GM21526 (cell line): ENCODE data around the gene TUBGCP5.

ENCODE experiments used
- ATAC-seq: cut with Tn5 transposase; IDR thresholded peaks from one replicate; pipeline ENCODE4 v1.9.1; 2021; ENCODE audit warnings: moderate library complexity; ENCODE audit not compliant: unreplicated experiment, low FRiP score

Gene TUBGCP5

DNA sequence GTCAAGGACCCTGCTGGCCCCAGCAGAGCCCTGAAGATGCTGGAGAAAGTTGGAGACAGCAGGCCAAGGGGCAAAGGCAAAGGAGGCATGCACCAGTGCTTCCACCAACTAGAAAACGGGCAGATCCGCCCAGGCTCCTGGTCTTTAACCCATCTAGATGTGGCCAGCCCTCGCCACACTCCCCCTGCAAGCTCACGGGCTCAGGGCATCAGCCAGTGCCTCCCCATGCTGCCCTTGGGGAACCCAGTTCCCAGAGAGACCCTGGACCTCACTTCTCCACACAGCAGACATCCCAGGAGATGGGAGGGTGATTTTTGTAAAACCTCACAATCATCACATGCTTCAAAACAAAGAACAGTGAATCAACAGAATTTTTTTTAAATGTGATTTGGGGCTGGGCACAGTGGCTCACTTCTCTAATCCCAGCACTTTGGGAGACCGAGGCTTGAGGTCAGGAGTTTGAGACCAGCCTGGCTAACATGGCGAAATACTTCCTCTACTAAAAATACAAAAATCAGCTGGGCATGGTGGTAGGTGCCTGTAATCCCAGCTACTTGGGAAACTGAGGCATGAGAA lies 83.7 kb downstream of the TUBGCP5 start:
- ATAC-seq: no peak

DNA sequence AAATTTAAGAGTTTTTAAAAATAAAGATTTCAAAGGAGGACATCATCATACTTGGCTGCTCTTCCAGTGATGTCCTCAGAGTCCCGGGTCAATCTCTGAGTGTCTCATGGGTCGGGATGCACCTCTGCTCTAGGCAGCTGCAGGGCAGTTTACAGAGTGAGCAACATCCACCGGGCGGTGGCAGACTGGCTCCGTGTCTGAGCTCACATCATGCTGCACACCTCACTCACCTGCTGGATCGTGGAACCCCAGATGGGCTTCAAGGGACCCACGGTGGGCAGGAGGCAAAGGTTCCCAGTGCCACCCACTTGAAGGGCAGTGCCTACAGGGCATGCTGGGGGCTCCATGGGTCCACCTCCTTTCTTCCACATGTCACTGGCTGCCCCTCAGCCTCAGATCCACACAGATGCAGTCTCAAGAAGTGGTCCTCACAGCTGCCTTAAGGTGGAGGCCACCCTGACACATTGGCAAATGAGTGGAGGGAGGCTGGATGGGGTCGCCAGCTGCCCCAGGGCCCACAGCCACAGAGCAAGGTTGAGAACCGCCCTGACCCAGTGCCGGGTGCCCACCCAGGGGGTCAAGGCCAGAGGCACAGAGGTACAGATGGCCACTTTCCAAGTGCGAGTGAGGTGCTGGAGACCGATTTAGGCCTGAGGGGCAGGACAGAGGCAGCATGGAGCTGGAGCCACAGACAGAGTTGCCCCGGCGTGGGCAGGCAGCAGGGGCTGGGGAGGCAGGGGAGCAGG lies 84.4 kb downstream of the TUBGCP5 start:
- no peak for ATAC-seq

DNA sequence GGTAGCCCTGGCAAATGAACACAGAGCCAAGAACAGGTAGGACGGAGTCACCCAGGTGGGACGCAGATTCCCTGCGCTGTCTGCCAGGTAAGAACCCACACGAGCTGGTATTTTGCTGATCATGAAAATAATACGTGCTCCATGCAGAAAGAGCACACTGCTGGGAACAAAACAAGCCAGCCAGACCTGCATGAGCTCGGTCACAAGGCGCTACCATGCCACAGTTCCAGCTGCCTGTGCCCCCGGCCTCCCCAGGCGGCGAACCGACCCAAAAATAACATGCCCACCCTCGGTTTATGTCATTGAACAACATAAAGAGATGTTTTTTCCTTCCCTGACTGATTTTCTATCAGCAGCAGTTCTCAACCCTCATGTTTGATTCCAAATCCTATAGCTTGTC lies 85.0 kb downstream of the TUBGCP5 start:
- ATAC-seq: no peak

DNA sequence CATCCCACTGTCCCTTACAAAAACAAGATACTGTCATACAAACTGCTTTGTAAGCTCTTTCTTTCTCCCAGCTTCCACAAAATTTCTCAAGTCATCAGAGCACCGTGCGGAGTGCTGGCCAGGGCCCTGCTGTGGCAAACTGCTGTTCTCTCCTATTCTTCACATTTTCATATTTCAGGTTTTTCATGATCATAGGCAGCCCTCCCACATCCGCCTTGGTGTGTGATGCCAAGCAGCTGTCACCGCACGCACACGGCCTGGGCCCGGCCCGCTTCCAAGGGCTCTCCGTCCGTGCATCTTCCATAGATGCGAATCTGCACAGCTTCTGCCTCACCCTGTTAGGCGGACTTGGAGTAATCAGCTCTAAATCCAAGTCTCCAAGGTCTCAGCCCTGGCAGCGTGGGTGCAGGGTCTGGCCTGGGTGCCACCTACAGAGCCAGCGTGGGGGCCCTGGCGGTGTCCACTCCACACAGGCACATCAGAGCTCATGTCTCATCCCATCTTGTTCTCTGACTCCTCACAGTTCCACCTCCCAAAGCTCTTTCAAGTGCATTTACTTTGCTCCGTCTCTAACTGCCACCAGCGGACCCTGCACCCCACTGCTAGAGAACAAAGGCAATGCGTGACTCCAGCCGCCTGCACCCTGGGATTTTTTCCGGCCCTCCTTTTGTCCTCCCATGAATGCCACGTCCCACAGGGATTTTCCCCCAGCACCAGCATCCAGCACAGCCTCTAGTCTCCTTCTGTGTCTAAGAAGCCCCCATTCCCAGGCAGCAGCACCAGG lies 86.4 kb downstream of the TUBGCP5 start:
- ATAC-seq: no peak

DNA sequence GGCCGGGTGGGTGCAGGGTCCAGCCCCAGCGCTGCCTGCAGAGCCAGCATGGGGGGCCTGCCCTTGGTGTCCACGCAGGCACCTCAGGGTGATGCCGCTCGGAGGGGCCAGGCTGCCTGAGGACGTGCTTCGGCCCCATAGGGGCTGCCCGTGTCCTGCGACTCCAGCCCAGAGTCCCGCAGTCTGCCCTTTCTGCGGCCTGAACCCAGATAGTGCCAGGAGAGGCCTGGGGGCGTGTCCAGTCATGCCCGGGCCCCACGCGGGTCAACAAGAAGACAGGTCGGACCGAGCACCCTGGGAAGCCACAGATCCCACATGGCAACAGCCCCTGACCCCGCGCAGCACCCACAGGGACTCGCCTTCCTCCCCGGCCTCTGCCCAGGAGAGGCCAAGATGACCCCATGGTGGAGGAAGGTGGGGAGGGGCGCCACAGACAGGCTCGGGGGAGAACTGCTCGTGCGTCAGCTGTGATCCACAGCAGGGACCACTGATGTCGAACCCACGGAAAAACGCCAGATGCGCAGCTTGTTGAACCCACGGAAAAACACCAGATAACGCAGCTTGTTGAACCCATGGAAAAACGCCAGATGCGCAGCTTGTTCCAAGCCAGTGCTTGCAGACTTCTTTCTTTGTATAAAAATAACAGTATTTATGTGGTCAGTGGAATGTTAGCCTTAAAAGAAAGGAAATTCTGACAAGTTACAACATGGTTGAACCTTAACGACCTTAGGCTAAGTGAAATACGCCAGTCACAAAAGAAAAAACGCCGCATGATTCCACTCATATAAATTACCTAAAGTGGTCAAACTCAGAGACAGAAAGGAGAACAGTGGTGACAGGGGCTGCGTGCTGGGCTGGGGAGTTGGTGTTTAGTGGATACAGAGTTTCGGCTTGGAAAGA lies 87.7 kb downstream of the TUBGCP5 start:
- ATAC-seq: no peak

DNA sequence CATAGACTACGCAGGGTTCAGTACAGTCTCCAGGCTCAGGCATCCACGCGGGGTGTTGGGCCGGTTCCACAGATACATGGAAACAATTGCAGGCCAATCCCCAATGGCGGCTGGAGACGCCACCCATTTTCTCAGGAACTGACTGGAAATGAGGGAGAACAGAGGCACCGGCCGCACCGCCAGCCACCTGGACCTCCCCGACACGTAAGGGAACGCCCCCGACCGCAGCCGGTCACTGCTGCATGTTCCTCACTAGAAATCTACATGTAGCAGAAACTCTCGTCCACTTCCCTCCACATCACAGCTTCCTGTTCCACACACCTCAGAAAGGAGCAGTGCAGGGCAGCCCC lies 88.4 kb downstream of the TUBGCP5 start:
- no peak for ATAC-seq

DNA sequence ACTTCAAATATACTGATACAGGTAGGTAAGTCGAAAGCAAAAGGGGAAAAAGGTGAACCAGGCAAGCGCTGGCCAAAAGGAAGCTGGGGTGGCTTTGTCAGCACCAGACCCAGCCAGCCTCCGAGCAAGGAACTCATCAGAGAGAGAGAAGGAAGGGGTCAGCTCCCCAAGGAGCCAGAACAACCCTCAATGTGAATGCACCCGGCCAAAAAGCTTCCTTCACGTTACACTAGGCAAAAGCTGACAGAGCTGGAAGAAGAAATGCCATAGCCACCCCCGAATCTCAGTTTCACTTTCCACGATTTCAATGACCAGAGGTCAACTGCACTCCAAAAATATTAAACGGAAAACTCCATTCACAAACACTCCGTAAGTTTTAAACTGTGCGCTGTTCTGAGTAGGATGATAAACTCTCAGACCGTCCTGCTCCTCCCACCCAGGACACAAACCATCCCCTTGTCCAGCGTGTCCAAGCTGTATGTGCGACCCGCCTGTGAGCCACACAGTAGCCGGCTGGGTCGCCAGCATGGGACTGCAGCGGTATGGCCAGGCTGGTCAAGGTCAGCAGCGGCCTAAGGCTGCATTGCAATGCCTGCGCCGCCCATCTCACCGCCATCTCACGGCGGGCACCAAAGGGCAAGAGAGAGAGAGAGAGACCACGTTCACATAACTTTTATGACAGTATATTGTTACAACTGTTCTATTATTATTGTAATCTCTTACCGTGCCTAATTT lies 88.9 kb downstream of the TUBGCP5 start:
- ATAC-seq: no peak
